ENCODE measurements around the gene NUP160.

GRCh38 chr11:47846998-47847397, 1.2 kb downstream of the NUP160 start:
- TF ChIP-seq CTCF (IDR thresholded peaks at IDR 0.05) (no peak), POLR2AphosphoS5 (IDR thresholded peaks at IDR 0.05; ENCODE audit: low read depth, low read length) (no peak)

Measured in Panc1 (cell line).